ENCODE results near the gene ZNF518A.
"Not testable (repeated sequence)": the region's sequence is repeated elsewhere in the genome, so short reads cannot be mapped to it uniquely, and the experiment has no call there.

ZNF518A gene

GRCh38 chr10:96133135-96133534 is 3.0 kb downstream of the ZNF518A start:
- DNase-seq = no peak

GRCh38 chr10:96136810-96137209 is 6.7 kb downstream of the ZNF518A start:
- no peak for DNase-seq

GRCh38 chr10:96137567-96137966 is 7.5 kb downstream of the ZNF518A start:
- no peak for DNase-seq

- DNase-seq = no peak
Measured at GRCh38 chr10:96138102-96138501, 8.0 kb downstream of the ZNF518A start.

- no peak for DNase-seq
Measured at GRCh38 chr10:96152437-96152836, 22.3 kb downstream of the ZNF518A start.

- DNase-seq = no peak
Measured at GRCh38 chr10:96153070-96153469, 23.0 kb downstream of the ZNF518A start.

GRCh38 chr10:96165726-96166125 is 35.6 kb downstream of the ZNF518A start:
- no peak for DNase-seq

GRCh38 chr10:96168546-96168945 is 38.4 kb downstream of the ZNF518A start:
- DNase-seq = no peak

GRCh38 chr10:96170230-96170629 is 40.1 kb downstream of the ZNF518A start:
- no peak for DNase-seq

- no peak for DNase-seq
Measured at GRCh38 chr10:96172666-96173065, 42.6 kb downstream of the ZNF518A start.

GRCh38 chr10:96176985-96177384 is 46.9 kb downstream of the ZNF518A start:
- no peak for DNase-seq

- DNase-seq = no peak
Measured at GRCh38 chr10:96188421-96188820, 58.3 kb downstream of the ZNF518A start.

- DNase-seq = no peak
Measured at GRCh38 chr10:96188916-96189315, 58.8 kb downstream of the ZNF518A start.

- not testable (repeated sequence) for DNase-seq
Measured at GRCh38 chr10:96189505-96189904, 59.4 kb downstream of the ZNF518A start.

GRCh38 chr10:96201525-96201924 is 71.4 kb downstream of the ZNF518A start:
- no peak for DNase-seq

- no peak for DNase-seq
Measured at GRCh38 chr10:96205580-96205979, 75.5 kb downstream of the ZNF518A start.

GRCh38 chr10:96208271-96208670 is 78.2 kb downstream of the ZNF518A start:
- DNase-seq = no peak

GRCh38 chr10:96208946-96209345 is 78.8 kb downstream of the ZNF518A start:
- DNase-seq = no peak

GRCh38 chr10:96211764-96212163 is 81.7 kb downstream of the ZNF518A start:
- no peak for DNase-seq

GRCh38 chr10:96212911-96213310 is 82.8 kb downstream of the ZNF518A start:
- no peak for DNase-seq

All from bone marrow (tissue), 2 donors.